NCI-H2029 treated with DMSO at 0.1 percent for 48 hours (cell line): ENCODE measurements around the gene NPAS3.
A peak's percentile ranks its signal among the peaks of the same experiment; 100 is the strongest.

Source experiments
- DNase-seq: peaks from one replicate; lab custom pipeline; 2025; lab: John Stamatoyannopoulos, UW

NPAS3 gene

DNA sequence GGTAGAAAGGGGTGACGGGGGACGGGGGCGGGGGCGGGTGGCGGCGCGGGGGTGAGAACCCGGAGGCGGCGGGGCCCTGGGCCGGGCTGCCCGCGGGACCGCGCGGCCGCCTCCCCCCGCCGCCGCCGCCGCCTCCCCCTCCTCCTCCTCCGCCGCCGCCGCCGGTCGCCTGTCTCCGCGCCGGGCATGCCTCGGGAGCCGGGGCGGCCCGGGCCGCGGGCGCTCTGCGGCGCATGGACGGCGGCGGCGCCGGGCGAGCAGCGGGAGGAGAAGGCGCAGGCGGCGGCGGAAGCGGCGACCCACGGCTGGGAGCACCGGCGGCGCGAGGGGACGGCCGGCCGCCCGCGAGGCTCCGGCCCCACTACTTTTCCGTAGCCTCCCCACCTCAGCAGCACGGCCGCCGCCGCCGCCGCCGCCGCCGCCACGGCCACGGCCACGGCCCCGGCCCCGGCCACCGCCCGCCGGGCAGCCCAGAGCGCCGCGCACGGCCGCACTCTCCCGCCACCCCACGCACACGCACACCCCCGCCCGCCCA, at the start of gene NPAS3:
Gene NPAS3, plus strand, starts transcription at position 161 of the 535 bp plus-strand sequence.
- peak; percentile 61 for DNase-seq

DNA sequence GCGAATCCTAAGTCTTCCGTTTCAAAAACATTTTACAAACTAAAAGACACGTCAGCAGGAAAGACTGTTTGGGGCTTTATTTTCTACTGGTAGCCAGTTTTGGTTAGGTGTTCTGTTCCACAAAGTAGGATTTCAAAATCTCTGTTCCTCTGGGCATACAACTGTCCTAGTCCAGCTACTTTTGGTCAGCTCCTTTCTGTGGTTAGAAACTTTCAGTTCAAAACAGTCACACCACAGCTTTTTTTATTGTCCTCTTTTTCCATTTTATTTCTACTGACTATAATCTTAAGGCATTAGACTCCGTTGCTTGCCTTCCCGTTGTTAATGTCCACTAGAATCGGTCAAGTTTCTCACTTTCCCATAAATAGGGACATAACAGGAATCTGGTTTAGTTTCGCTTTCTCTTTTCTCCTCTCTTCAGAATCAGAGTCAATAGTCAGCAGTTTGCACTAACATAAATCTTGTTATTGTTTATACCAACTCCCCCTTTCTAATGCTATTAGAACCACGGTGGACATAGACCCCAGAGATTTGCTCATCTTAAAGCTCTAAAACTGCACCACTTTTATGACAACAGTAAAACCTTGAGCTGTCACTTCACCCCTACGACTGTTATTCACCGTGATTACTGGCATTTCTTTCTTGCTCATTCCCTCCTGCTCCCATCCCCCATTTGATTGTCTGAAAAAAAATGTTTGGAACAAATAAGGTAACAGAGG, 41.5 kb upstream of the NPAS3 start:
- DNase-seq: peak; percentile 100

DNA sequence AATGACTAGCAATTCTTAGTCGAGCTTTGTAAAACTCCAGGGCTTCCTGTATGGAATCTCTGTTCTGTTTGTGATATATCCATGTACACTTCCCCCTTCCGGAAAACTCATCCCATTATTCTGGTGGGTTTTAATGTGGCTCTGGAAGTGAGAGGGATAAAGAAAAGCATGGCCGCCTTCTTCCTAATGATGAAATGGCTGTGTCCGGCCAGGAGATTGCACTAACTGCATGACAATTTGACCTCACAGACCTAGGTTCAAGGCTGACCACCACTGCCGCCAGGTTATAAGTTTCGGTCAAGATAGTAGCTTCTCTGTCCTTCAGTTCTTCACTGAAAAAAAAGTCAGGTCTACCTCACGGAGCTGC, 41.0 kb upstream of the NPAS3 start:
- DNase-seq: no peak

DNA sequence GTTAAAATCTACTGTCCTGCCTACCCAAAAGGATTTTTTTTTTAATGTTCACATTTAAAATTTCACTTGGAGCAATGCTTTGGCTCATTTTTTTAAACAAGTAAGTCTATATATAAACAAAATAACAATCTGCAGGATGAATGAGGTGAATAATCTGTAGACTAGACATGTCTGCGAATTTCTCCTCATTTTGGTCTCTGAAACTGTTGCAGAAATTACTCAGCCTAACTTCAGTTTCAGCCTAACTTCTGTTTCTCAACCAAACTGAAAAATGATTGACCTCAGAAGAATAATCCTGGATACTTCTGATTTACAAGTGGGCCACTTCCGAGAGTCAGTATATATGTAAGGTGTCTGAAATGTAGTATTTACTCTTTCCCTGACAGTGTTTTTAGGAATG, 39.8 kb upstream of the NPAS3 start:
- DNase-seq: no peak

DNA sequence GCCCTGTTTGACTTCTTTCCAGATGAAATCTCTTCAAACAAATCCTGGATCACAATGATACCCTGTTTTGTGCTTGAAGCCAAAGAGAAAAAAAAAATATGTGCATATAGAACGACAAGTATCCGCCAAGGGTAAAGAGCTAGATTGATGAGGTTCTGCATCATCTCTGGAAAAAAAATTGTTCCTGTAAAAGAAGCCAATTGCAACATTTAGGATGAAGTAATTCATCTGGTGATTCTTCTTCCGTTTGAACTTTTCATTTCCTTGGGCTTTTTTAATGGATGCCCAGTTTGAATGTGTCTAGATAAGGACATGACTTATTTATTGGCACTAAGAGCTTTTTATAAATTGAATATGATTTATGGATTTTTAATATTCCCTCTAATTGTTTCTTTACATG, 38.1 kb upstream of the NPAS3 start:
- no peak for DNase-seq

DNA sequence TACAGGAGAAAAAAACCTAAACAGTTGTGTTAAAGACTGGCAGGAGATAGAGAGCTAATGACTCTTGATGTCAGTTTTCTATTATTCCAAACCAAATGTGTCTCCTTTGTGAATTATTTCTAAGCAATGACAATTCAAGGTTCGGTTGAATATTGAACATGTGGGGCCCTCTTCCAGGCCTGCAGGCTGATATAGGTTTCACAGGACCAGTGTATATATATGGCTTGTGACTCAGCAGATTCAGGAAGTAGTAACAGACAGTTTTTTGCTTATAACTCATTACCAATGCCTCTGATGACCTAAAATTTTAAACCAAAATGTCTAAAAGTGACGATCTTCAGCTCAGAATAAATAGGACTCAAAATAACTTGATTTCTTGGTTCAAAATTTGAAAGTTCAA, 33.7 kb upstream of the NPAS3 start:
- no peak for DNase-seq

DNA sequence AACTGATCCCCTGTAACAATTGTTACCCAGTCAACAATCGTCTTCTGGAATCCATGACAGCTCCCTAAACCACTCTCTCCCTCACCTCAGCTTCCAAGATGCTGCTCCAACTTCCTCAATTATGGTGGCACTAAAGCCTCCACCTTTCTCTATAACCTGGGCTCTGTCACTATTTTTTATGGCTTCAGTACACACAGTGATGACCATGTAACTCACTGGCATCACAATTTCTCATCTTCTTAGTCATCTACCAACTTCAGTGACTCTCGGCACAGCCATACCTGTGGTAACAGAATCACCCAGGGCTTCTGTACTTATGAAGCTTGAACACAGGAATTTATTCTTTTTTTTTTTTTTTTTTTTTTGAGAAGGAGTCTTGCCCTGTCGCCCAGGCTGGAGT, 32.0 kb upstream of the NPAS3 start:
- DNase-seq: no peak

DNA sequence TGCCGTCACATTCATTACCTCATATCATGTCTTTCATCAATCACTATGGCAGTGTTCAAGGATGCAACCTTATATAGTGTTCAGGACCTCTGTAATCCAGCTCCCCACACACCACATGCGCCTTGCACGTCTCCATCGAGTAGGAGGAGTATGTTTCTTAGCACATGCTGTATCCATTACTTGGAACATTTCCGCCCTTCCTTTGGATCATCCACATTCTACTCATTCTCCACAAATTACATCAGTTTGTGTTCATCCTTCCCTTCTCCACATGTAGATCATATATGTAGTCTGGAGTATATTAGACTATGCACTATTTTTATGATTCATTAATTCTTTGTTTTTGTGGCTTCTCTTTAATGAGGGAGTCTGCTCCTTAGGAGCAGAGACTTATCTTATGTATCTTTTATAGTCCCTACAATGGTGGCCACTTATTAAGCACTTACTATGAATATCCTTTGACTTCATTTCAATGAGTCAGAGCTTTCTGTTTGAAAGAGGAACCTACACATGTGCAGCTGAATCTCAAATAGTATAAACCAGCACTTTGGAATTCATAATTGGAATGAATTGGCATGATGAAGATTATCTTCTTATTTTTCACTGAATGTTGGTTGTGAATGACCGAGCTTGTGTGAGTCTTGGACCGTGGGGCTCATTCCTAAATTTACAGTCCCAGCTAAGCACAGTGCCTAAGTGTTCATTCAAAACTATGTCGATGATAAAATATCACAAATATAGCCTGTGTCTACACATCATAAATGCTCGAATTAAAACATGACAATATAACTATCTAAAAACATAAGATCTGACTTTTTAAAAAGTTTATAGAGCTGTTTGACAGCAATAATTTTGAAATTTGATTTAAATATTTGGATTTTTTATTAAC, 30.2 kb upstream of the NPAS3 start:
- no peak for DNase-seq

DNA sequence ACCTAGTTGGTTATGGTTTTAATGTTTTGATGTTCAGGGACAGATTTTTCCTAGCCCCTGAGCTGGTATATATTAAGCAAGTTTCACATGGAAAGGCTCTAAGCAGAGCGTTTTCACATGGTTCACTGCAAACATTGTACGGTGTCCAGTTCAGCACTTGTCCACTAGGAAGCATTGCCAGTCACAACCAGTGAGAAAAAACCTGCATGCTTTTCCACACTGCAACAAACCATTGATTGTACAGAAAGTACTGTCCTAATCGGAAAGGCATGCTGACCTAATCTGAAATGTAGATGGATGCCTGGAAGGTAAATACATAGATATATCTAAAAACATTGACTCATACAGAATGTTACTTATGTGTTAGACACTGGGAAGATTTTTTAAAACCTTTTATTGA, 25.0 kb upstream of the NPAS3 start:
- no peak for DNase-seq

DNA sequence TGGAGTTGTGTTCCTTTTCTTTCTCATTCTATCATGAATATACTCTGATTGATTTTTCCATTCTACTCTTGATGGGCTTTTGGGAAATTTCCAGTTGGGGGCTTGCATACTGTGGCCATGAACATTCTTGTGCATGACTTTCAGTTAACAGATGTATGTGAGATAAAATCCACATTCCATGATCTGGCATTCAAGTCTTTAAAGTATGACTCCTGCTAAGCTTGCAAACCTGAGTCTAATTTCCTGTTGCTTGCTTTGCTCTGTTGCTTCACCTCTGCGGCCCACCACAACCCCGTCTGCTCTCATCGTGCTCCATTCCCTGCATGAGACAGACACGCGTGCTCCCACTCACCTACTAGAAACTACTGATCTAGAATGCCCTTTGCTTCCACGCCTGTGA, 24.3 kb upstream of the NPAS3 start:
- no peak for DNase-seq

DNA sequence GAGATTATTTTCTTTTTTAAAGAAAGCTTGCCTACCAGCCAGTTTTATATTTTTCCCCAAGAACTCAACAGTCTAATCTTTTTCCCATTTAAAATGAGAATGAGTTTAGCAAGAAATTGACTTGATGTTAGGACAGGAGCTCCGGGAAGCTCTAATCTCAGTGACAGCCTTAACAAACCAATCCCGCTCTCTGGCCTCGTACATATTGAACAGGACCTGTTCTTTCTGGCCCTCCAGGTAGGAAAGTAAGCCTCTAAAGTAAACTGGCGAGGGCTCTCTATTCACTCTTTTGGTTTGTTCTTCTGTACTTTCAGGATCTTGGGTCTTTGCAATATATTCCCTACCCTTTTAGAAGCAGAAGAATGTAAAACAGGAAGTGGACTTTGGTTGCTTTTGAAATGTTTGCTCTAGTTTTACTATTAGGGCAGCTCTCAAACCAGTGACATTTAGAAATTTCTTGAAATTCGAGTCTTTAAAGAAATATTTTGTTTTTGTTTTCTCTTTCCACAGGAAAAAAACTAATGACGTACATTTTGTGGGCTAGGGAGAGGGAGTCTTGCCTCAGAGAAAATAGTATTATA, 17.9 kb upstream of the NPAS3 start:
- DNase-seq: no peak

DNA sequence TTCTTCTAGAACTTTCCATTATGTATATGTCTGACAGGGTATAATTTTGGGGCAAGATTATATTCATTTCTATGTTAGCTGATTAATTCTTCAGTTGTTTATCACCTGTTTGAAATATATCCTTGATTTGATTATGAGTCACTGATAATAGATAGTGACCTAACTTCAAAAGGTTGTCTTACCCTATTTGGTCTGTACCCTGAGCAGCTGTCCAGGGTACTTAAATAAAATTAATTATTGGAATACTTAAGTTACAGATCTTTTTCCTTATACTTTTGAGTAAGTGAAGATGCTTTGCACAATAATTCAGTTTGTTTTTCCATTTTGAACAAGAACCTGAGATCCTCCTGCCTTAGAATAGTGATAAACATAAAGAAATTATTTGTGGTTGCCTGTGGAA, 13.2 kb upstream of the NPAS3 start:
- no peak for DNase-seq

DNA sequence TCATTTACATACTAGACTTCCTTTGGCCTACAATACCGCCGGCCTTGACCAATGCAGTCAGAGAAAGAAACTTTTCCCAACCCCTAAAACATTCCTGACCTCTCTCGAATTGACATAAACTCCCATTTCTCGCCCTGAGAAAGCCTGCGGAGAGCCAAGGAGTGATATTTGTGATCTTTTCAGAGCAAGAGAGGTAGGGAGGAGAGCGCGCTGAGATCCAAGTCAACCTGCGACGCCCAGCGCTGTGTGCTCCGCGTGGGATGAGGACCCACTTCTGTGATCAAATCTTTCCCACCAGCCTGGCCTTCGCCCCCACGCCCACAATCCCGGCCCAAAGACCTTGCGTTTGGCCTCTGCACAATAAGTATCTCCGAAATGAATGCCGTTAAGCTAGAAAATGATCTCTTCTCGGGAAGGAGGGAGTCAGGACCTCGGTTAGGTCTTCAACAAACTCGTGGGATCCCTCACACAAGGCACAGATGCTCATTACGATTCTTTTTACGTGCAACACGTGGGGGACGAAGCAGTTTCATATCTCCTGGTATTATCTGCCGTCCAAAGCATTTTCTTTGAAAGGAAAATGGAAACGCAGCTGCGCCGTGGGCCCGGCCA, 6.3 kb upstream of the NPAS3 start:
- no peak for DNase-seq

DNA sequence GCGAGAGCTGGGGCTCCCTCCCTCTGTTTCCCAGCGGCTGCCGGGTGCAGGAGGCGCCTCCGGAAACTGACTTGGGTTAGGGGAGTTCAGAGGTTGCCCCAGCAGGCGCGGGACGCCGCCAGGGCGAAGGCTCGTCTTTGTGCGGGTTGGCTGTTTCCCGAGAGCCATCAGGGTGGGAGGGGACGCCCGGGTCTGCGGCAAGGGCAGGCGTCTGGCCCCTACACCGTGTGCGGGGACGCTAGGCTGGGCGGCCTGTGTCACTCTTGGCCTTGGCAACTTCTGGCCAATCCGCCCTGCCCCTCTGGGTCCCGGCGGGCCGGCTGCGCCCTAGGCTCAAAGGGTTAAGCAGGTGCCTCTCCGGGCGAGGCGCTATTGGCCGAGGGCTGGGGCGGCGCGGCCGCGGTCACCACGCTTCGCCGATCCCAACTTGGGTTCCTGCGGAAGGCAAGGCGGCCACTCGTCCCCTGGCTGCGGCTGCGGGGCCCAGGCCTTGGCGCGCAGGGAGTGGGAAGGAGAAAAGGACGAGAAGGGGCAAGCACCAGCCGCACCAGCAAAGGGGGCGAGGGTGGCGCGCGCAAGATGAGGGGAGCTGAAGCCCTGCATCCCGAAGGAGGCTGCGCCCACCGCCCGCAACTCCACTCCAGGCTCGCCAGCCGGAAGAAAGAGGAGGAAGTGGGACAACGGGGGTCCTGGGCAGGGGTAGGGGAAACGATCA, 5.6 kb upstream of the NPAS3 start:
- no peak for DNase-seq

DNA sequence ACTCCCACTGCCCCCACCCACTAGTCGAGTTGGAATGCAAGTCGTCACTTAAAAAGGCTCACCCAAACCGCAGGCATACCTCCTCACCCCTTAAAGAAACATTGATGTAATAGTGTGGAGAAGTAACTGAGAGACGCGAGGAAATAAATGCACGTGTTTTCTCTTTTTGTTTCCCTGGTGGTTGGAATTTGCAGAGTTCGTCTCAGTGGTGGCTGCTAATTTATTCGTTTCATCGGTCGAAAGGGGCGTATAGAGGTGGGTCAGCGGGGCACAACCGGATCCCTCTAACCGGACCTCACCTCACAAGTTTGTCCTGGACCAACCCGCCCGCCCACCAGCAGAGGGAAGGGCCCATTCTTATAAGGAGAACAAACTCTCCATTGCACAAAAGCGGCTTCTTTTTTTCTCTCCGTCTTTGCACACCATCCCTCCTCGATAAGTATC, 5.0 kb upstream of the NPAS3 start:
- no peak for DNase-seq

DNA sequence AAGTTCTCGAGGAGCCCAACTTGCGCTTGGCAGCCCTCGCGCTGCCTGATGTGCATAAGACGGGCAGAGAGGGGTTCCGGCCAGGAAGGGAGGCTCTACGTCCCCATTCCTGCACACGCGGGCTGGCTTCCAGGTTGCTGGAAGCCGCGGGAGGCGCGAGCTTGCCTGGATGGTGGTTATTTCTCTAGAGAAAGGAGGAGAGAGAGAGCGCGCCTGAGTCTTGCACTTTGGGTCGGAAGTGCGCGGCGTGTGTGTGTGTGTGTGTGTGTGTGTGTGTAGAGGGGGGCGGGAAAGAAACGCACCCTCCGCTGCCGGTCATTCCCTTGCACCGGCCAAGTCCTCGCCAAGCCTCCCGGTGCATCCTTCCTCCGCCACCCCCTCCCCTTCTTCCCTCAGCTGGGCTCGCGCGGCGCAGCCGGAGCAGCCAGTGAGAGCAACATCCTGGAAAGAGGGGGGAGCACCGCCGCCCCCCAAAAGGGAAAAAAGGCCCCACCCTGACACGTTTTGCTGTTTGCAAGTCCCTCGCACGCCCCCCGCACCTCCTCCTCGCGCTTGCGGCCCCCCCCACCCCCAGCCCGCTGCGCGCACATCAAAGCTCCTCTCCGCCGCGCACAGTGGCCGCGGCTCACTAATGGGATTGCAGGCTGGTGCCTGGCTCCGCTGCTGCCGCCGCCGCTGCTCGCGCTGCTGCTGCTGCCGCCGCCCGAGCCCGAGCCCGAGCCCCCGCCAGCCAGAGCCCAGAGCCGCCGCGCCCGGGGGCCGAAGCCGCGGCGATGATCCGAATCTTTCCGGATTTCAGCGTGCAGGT, 4.4 kb upstream of the NPAS3 start:
- DNase-seq: peak; percentile 90

DNA sequence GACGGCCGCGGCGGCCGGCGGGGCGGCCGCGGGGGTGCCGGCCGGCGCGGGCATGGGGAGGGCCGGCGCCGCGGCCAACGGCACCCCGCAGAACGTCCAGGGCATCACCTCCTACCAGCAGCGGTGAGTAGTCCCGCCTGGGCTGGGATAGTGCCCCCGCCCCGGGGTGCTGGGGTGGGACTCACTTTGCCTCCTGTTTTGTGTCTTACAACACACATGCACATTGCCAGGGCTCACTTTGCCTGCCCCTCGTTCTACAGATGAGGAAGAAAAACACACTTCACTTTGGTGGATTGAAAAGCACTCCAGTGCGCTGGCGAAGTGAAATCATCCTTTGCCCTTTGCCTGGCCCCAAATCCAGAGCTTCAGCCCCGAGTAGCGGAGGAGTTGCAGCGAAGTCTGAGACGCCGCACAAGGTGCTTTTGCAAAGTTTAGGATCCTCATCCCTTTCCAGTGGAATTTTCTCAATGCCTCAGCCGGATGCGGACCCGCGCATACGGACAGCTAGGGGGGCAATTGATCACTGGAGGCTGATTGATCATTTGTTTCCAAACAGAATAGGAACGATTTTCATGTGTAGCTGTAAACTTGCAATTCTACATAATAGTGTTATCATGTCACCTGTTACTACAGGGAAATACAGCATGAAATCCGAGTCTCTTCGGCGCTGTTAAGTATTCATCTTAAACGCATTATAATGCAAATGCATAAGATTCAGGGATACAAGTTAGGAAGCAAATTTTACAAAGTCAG, 3.6 kb upstream of the NPAS3 start:
- DNase-seq: peak; percentile 90

DNA sequence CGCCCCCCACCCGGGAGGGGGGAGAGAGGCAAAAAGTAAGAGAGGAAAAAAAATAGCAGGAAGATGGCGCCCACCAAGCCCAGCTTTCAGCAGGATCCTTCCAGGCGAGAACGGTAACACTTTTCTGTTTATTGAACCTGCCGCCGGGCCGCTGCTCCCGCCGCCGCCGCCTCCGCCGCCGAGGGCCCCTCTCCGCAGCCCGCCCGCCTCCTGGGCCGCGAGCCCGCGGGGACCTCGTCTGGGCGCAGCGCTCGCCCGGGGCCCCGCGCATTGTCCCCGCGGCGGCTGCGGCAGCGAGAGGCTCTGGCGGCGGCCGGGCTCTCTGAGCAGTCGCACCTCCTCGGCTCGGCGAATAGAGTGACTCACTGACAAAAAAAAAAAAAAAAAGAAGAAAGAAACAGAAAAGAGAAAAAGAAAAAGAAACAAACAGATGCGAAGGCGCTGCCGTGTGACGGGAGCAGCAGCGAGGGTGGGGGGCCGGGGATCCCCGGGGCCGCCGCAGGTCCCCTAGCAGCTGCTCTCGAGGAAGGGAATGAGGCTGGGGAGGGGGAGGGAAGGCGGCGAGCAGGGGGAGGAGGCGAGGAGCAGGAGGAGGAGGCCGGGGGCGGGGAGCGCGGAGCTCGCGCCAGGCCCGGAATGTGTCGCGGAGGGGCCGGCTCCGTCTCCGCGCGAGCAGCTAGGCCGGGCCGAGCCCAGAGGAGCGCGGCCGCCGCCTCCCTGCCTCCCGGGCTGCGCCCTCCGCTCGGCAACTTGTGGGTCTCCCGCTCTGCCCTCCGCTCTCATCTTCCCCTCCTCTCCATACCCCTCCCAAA, 781 bp downstream of the NPAS3 start:
- DNase-seq: peak; percentile 97

DNA sequence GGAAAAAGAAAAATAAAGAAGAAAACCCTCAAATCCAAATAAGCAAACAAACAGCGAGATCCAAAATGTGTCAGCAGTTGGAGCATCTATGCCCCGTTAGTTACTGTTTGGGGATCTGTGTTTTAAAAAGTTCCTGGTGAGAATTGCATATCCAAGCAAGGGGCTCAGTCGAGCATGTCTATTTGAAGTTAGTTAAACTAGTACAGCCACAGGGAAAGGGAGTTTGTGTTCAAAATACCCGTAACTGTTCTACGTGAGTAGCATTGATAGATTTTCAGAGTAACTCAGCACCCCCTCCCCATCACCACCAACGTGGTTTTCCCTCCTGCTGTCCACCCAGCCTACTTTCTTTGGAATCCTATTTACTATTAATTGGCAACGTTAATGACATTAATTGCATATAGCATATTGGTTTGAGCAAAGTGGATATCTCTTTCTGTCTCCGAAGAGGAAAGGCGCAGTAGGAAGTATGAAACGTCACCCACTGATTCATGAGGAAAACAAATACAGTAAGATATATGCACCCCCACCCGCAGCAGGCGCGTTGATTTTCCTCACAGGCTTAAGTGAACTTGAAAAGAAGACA, 1.5 kb downstream of the NPAS3 start:
- DNase-seq: peak; percentile 97
